Fibroblast of lung (primary cell): ENCODE data around the gene TNNT1. TPM values are rescaled to one million over a fixed set of nuclear protein-coding genes. Genes with fewer than 3 reads are reported as not detected.
A peak's percentile ranks its signal among the peaks of the same experiment; 100 is the strongest.

ENCODE experiments used
- DNase-seq, 2 donors: peaks; one replicate each; pipeline versions ENCODE4 v3.0.0 to v3.0.0-alpha.2; 2010; ENCODE audit warnings: low read depth in 2 of 2
- H2AFZ ChIP-seq: 2 replicates; pipeline ENCODE4 v1.5.1; 2012; ENCODE audit warnings: low read length, control low read depth, inconsistent platforms
- H3K27ac ChIP-seq: 2 replicates; pipeline ENCODE4 v1.5.1; 2011; ENCODE audit warnings: low read length, control low read depth; ENCODE audit not compliant: insufficient read depth
- H3K27me3 ChIP-seq: 2 replicates; pipeline ENCODE4 v1.5.1; 2011; ENCODE audit warnings: mild to moderate bottlenecking, low read length; ENCODE audit not compliant: control insufficient read depth, insufficient read depth
- H3K36me3 ChIP-seq: 2 replicates; pipeline ENCODE4 v1.5.1; 2011; ENCODE audit warnings: low read length; ENCODE audit not compliant: control insufficient read depth, insufficient read depth
- H3K4me1 ChIP-seq: 2 replicates; pipeline ENCODE4 v1.5.1; 2011; ENCODE audit warnings: low read length; ENCODE audit not compliant: control insufficient read depth, insufficient read depth; ENCODE audit errors: extremely low read depth
- H3K4me2 ChIP-seq: 2 replicates; pipeline ENCODE4 v1.5.1; 2011; ENCODE audit warnings: low read length, control low read depth; ENCODE audit not compliant: insufficient read depth; ENCODE audit errors: extremely low read depth
- H3K4me3 ChIP-seq, 4 experiments: fragments of 200-600 bp in 1 of 4; sonication (generic) in 1 of 4; replicated peaks in 1 of 4; 2 replicates each; pipeline ENCODE4 v1.5.1; 2011 to 2016; ENCODE audit warnings: low read length in 4 of 4, low read depth in 3 of 4, mild to moderate bottlenecking in 3 of 4, control low read depth in 2 of 4, inconsistent platforms in 1 of 4, mixed read lengths in 1 of 4; ENCODE audit not compliant: insufficient read depth in 1 of 4; ENCODE audit errors: control extremely low read depth in 1 of 4
- H3K79me2 ChIP-seq: 2 replicates; pipeline ENCODE4 v1.5.1; 2012; ENCODE audit warnings: mild to moderate bottlenecking, low read length, inconsistent platforms; ENCODE audit not compliant: control insufficient read depth, insufficient read depth
- H3K9ac ChIP-seq: 2 replicates; pipeline ENCODE4 v1.5.1; 2011; ENCODE audit warnings: mild to moderate bottlenecking, low read length, control low read depth; ENCODE audit not compliant: insufficient read depth
- H3K9me3 ChIP-seq: 2 replicates; pipeline ENCODE4 v1.5.1; 2012; ENCODE audit warnings: low read depth, low read length; ENCODE audit not compliant: control insufficient read depth, insufficient read depth
- H4K20me1 ChIP-seq: 2 replicates; pipeline ENCODE4 v1.5.1; 2011; ENCODE audit warnings: low read length; ENCODE audit not compliant: control insufficient read depth, insufficient read depth; ENCODE audit errors: extremely low read depth
- CTCF ChIP-seq, 2 donors: IDR thresholded peaks in 1 of 2; conservative IDR thresholded peaks in 1 of 2; 1 replicate in 1 of 2; 2 replicates in 1 of 2; pipeline ENCODE4 v1.5.1; 2011 to 2012; ENCODE audit warnings: low read length in 2 of 2, control low read depth in 1 of 2, inconsistent platforms in 1 of 2, low read depth in 1 of 2, mild to moderate bottlenecking in 1 of 2
- EZH2 ChIP-seq: IDR thresholded peaks from 2 replicates; pipeline ENCODE4 v1.5.1; 2012; ENCODE audit warnings: low read length, control low read depth, mild to moderate bottlenecking; ENCODE audit errors: missing control alignments
- polyA plus RNA-seq, 2 donors: library from polyadenylated mRNA; depleted of rRNA in 1 of 2; stranded (reverse) in 1 of 2; unstranded in 1 of 2; fragments of >200 nt; gene quantifications; 2 replicates each; pipeline ENCODE4 v1.2.1, GENCODE V29; 2011 to 2012; ENCODE audit warnings: missing spikeins in 1 of 2
- total RNA-seq: library from RNA; depleted of rRNA; stranded (reverse); fragments of >200 nt; gene quantifications from 2 replicates; pipeline ENCODE4 v1.2.1, GENCODE V29; 2014

The TNNT1 gene
- total and polyA plus RNA-seq, 2 donors (not counting 1 experiment from before 2014, with no cell fraction given), result 1.7 to 10.4 TPM

- TF ChIP-seq CTCF (conservative IDR thresholded peaks at IDR 0.05 in 1 of 2, IDR thresholded peaks at IDR 0.05 in 1 of 2; ENCODE audit: low read depth in 1 of 2, low read length in 2 of 2), result no peak
- peak; percentile 65 for TF ChIP-seq EZH2
- H3K36me3 ChIP-seq, result no peaks in the 10 kb centered on the region
- H3K4me2 ChIP-seq, result no peak overlapping the region
- peaks cover 25% of the 10 kb centered on the region for H3K27me3 ChIP-seq
- no peak for DNase-seq
- H3K79me2 ChIP-seq, result no peaks in the 10 kb centered on the region
- H4K20me1 ChIP-seq, result no peaks in the 10 kb centered on the region
- H3K4me1 ChIP-seq, result no peaks in the 10 kb centered on the region
- H2AFZ ChIP-seq, result no peak overlapping the region
- H3K4me3 ChIP-seq, result no peak overlapping the region
- no peak overlapping the region for H3K9ac ChIP-seq
- no peak overlapping the region for H3K27ac ChIP-seq
- no peaks in the 10 kb centered on the region for H3K9me3 ChIP-seq
These were observed 2.2 kb downstream of the TNNT1 start for GRCh38 chr19:55146705-55147273.

- no peaks in the 10 kb centered on the region for H3K79me2 ChIP-seq
- TF ChIP-seq CTCF (conservative IDR thresholded peaks at IDR 0.05 in 1 of 2, IDR thresholded peaks at IDR 0.05 in 1 of 2; ENCODE audit: low read depth in 1 of 2, low read length in 2 of 2) (peak; percentile 37 to 47), EZH2 (no peak)
- H4K20me1 ChIP-seq, result no peaks in the 10 kb centered on the region
- DNase-seq, result no peak
- no peak overlapping the region for H3K4me2 ChIP-seq
- H3K4me1 ChIP-seq, result no peaks in the 10 kb centered on the region
- H3K9me3 ChIP-seq, result no peaks in the 10 kb centered on the region
- peaks cover 25% of the 10 kb centered on the region for H3K27me3 ChIP-seq
- no peak overlapping the region for H3K9ac ChIP-seq
- no peaks in the 10 kb centered on the region for H3K36me3 ChIP-seq
- H3K27ac ChIP-seq, result no peak overlapping the region
- H3K4me3 ChIP-seq, result no peak overlapping the region
- H2AFZ ChIP-seq, result no peak overlapping the region
These were observed 2.8 kb downstream of the TNNT1 start for GRCh38 chr19:55146078-55146704.

GRCh38 chr19:55145232-55145631 lies 3.8 kb downstream of the TNNT1 start:
- TF ChIP-seq EZH2 (no peak), CTCF (conservative IDR thresholded peaks at IDR 0.05 in 1 of 2, IDR thresholded peaks at IDR 0.05 in 1 of 2; ENCODE audit: low read depth in 1 of 2, low read length in 2 of 2) (no peak)
- H3K9ac ChIP-seq, result no peak overlapping the region
- H4K20me1 ChIP-seq, result no peaks in the 10 kb centered on the region
- no peak overlapping the region for H2AFZ ChIP-seq
- no peaks in the 10 kb centered on the region for H3K9me3 ChIP-seq
- H3K79me2 ChIP-seq, result no peaks in the 10 kb centered on the region
- H3K4me2 ChIP-seq, result no peak overlapping the region
- no peak overlapping the region for H3K27ac ChIP-seq
- H3K4me1 ChIP-seq, result no peaks in the 10 kb centered on the region
- no peak overlapping the region for H3K4me3 ChIP-seq
- DNase-seq, result no peak
- peaks cover 21% of the 10 kb centered on the region for H3K27me3 ChIP-seq
- no peaks in the 10 kb centered on the region for H3K36me3 ChIP-seq
